Suprapubic skin (tissue), 4 donors: Measurements from ENCODE around the gene NAP1L4. TPM values are rescaled to one million over a fixed set of nuclear protein-coding genes. Genes with fewer than 3 reads are reported as not detected.
A peak's percentile ranks its signal among the peaks of the same experiment; 100 is the strongest.

Source experiments
- DNase-seq, 2 donors: peaks; one replicate each; pipeline ENCODE4 v3.0.0-alpha.2; 2019; ENCODE audit warnings: low spot score in 2 of 2
- H3K27ac ChIP-seq: fragments of 200-600 bp; sonication (generic); one replicate; pipeline ENCODE4 v1.5.1; 2019
- H3K27me3 ChIP-seq: fragments of 200-600 bp; sonication (generic); one replicate; pipeline ENCODE4 v1.5.1; 2019
- H3K36me3 ChIP-seq: fragments of 200-600 bp; sonication (generic); one replicate; pipeline ENCODE4 v1.5.1; 2019
- H3K4me1 ChIP-seq: fragments of 200-600 bp; sonication (generic); one replicate; pipeline ENCODE4 v1.5.1; 2019
- H3K4me3 ChIP-seq: fragments of 200-600 bp; sonication (generic); one replicate; pipeline ENCODE4 v1.5.1; 2019; ENCODE audit warnings: mild to moderate bottlenecking
- H3K9me3 ChIP-seq: fragments of 200-600 bp; sonication (generic); one replicate; pipeline ENCODE4 v1.5.1; 2019
- EP300 ChIP-seq: sonication (generic); formaldehyde crosslinking; IDR thresholded peaks from one replicate; pipeline ENCODE4 v1.6.1; 2017; ENCODE audit warnings: antibody characterized with exemption
- POLR2A ChIP-seq, 2 donors: fragments of 450-650 bp; IDR thresholded peaks; one replicate each; pipeline ENCODE4 v1.6.1; 2017; ENCODE audit warnings: antibody characterized with exemption in 2 of 2, mild to moderate bottlenecking in 2 of 2, moderate library complexity in 2 of 2
- POLR2AphosphoS5 ChIP-seq, 3 donors: sonication (generic); formaldehyde crosslinking; IDR thresholded peaks; one replicate each; pipeline ENCODE4 v1.6.1; 2017; ENCODE audit warnings: antibody characterized with exemption in 3 of 3
- WGBS: methylation state at CpG from one replicate; pipeline ENCODE4 v1.1.5; 2018; 5-methylcytosine and 5-hydroxymethylcytosine counted together
- total RNA-seq, 4 donors: library from RNA; depleted of rRNA; stranded (reverse); fragments of >200 nt; gene quantifications; one replicate each; pipeline ENCODE4 v1.1.0, GENCODE V29; 2016
- TF ChIP-seq, protein P1 (sequence below), 2 donors: fragments of 200-600 bp in 1 of 2; fragments of 450-650 bp in 1 of 2; sonication (generic) in 1 of 2; IDR thresholded peaks; one replicate each; pipeline ENCODE4 v1.5.1; 2016 to 2019; ENCODE audit warnings: antibody characterized with exemption in 2 of 2, mild to moderate bottlenecking in 1 of 2, moderate library complexity in 1 of 2

NAP1L4 gene
- total RNA-seq, 4 donors from 2014 or later: 70.7 to 150 (median 97.5) TPM

GRCh38 chr11:3001496-3001895, 9.4 kb upstream of the NAP1L4 start:
- Histone ChIP-seq H3K4me1 (peaks cover 47% of the 10 kb centered on the region), H3K27me3 (no peaks in the 10 kb centered on the region), H3K9me3 (no peaks in the 10 kb centered on the region), H3K36me3 (peaks cover 63% of the 10 kb centered on the region), H3K27ac (peak overlapping the region; percentile 81), H3K4me3 (no peak overlapping the region)
- TF ChIP-seq EP300 (no peak), POLR2A (IDR thresholded peaks at IDR 0.05) (no peak), POLR2AphosphoS5 (IDR thresholded peaks at IDR 0.05) (no peak)
- TF ChIP-seq, protein P1, sequence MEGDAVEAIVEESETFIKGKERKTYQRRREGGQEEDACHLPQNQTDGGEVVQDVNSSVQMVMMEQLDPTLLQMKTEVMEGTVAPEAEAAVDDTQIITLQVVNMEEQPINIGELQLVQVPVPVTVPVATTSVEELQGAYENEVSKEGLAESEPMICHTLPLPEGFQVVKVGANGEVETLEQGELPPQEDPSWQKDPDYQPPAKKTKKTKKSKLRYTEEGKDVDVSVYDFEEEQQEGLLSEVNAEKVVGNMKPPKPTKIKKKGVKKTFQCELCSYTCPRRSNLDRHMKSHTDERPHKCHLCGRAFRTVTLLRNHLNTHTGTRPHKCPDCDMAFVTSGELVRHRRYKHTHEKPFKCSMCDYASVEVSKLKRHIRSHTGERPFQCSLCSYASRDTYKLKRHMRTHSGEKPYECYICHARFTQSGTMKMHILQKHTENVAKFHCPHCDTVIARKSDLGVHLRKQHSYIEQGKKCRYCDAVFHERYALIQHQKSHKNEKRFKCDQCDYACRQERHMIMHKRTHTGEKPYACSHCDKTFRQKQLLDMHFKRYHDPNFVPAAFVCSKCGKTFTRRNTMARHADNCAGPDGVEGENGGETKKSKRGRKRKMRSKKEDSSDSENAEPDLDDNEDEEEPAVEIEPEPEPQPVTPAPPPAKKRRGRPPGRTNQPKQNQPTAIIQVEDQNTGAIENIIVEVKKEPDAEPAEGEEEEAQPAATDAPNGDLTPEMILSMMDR (IDR thresholded peaks at IDR 0.05): no peak
- DNase-seq: peak; percentile 53 to 65
- 80% methylated on average over 6 of the region's 6 CpGs for WGBS

DNA sequence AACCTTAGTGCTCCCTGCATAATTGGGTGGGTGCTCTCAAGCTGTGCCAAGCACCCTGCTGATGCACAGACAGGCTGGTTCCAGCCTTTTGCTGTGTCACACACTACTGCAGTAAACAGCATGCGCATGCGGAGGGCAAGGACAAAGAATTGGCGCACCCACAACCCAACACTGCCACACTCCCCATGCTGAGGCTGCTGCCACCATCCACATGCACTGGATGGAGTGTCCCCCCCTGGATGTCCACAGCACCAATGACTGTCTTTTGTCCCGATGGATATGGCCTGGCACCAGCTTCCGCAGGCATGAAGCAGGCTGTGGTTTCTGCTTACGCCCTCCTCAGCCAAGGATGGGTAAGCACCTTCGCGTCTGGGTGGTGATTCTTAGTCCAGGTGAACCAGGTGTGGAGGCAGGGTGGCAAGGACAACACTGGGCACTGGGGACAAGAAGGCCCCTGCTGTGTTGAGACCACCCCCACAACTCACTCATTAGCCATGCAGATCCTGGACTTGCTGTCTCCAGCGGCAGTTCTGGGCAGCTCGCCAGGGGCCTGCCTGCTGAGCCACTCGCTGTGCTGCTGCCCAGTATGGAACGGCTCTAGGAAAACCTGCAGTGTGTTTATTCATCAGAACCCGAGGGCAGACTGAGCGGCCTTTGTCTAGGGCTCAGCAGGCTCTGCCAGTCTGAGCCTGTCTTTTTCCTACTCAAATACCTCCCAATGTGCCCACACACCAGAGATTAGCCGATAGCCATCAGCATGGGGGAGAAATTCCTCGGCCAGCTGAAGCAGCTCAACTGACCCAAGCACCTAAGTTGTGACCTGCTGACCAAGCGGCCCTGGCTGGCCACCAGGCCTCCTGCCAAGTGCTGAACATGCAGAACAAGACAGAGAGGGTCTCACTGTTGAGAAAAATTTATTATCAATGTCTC, 8.2 kb upstream of the NAP1L4 start:
- Histone ChIP-seq H3K4me3 (no peak overlapping the region), H3K4me1 (peaks cover 47% of the 10 kb centered on the region), H3K27ac (peak overlapping the region; percentile 81), H3K27me3 (no peaks in the 10 kb centered on the region), H3K36me3 (peaks cover 51% of the 10 kb centered on the region), H3K9me3 (no peaks in the 10 kb centered on the region)
- peak; percentile 70 to 81 for DNase-seq
- TF ChIP-seq, protein P1 (IDR thresholded peaks at IDR 0.05): no peak
- TF ChIP-seq POLR2A (IDR thresholded peaks at IDR 0.05) (no peak), EP300 (no peak), POLR2AphosphoS5 (IDR thresholded peaks at IDR 0.05) (no peak)
- WGBS: 72% methylated on average over 12 of the region's 17 CpGs

DNA sequence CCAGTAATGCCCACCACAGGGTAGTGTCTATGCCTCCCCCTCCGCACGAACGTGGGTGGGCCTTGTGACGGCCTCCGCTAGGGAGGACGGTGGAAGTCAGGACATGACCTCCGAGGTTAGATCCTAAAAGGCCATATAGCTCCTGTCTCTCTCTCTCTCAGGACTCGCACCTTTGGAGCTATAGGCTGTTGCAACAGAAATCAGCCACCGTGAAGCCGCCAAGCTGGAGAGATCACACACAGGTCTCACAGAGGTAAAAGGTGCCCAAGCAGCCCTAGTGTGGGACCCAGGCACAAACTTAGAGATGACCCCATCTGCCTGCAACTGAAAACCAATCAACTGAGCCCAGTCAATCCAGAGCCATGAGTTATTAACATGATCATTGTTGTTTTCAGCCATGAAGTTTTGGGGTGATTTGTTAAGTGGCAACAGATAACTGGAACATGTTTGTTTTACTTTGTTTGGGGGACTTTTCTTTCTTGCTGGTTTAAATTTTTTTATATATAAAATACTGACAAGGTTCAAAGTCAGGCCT, 7.4 kb upstream of the NAP1L4 start:
- Histone ChIP-seq H3K9me3 (no peaks in the 10 kb centered on the region), H3K27me3 (no peaks in the 10 kb centered on the region), H3K4me1 (peaks cover 47% of the 10 kb centered on the region), H3K36me3 (peaks cover 46% of the 10 kb centered on the region), H3K27ac (peak overlapping the region; percentile 81), H3K4me3 (no peak overlapping the region)
- TF ChIP-seq POLR2A (IDR thresholded peaks at IDR 0.05): no peak
- TF ChIP-seq, protein P1 (IDR thresholded peaks at IDR 0.05): no peak
- DNase-seq: peak; percentile 45 to 59
- 93% methylated on average over 10 of the region's 10 CpGs for WGBS

GRCh38 chr11:2998073-2998850, 6.1 kb upstream of the NAP1L4 start:
- WGBS: 84% methylated on average over 6 of the region's 7 CpGs
- no peak for TF ChIP-seq POLR2A (IDR thresholded peaks at IDR 0.05)
- TF ChIP-seq, protein P1 (IDR thresholded peaks at IDR 0.05): no peak
- no peak for TF ChIP-seq POLR2AphosphoS5 (IDR thresholded peaks at IDR 0.05)
- no peak for TF ChIP-seq EP300
- peaks cover 33% of the 10 kb centered on the region for H3K36me3 ChIP-seq
- DNase-seq: peak; percentile 17 to 37
- peaks cover 35% of the 10 kb centered on the region for H3K4me1 ChIP-seq
- H3K4me3 ChIP-seq: no peak overlapping the region
- no peak overlapping the region for H3K27ac ChIP-seq
- H3K9me3 ChIP-seq: no peaks in the 10 kb centered on the region
- H3K27me3 ChIP-seq: no peaks in the 10 kb centered on the region
